ENCODE data around the gene CEP164.

- TF ChIP-seq CTCF (IDR thresholded peaks at IDR 0.05; ENCODE audit: low read depth, low read length, poor library complexity, severe bottlenecking) (no peak), EZH2phosphoT487 (IDR thresholded peaks at IDR 0.05; ENCODE audit: borderline replicate concordance, low read length) (no peak)
Observed at GRCh38 chr11:117279711-117280376, 47.8 kb upstream of the CEP164 start.
